M059J (cell line): ENCODE data around the gene TC2N. TPM values are rescaled to one million over a fixed set of nuclear protein-coding genes. Genes with fewer than 3 reads are reported as not detected.
A peak's percentile ranks its signal among the peaks of the same experiment; 100 is the strongest.
"Not testable (repeated sequence)": the region's sequence is repeated elsewhere in the genome, so short reads cannot be mapped to it uniquely, and the experiment has no call there.

Experiments used
- DNase-seq: peaks from one replicate; pipeline ENCODE4 v3.0.0-alpha.2; 2012; ENCODE audit warnings: low read depth
- total RNA-seq: library from RNA; depleted of rRNA; stranded (reverse); fragments of >200 nt; shearing (Covaris generic); gene quantifications from 2 replicates; pipeline ENCODE4 v1.2.3, GENCODE V29; 2014

TC2N gene
- total RNA-seq, 1 experiment from 2014 or later = not detected

DNA sequence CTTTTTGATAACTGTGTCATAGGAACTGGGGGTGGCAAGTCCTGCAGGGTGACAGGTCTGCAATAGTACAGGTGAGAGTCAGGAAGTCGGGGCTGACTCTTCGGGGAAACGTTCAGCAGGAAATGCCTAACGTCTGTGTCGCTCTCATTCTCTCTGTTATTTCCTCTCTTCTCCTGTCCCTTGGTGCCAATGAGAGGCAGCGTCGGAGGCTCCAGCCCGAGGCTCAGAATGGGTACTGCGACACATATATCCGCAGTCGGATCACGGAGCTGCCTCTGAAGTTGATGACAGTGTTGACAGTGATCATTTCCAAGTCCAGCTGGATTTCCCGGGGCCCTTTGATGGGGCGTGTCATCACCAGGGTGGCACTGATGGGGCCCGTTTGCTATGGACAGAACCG lies 2.7 kb upstream of the TC2N start:
- peak; percentile 7 for DNase-seq

DNA sequence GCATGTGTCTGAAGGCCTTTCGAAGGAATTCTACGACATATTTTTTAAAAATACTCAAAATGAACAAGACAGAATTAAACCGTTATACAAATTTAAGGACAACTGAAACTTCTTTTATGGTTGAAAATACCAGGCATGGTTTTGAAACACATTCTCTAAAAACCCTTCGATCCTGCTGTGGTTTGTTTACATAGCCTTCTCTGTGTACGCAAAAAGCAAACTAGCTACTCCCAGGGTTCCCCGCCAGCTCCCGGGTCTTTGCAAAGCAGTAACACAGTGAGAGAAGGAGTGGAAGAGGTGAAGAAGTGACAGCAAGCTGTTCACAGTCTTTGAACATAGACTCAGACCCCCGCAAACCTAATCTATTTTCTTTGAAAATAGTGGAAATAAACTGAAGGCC lies 2.2 kb upstream of the TC2N start:
- DNase-seq = no peak

GRCh38 chr14:91866511-91867295 lies 633 bp downstream of the TC2N start:
- DNase-seq = no peak

DNA sequence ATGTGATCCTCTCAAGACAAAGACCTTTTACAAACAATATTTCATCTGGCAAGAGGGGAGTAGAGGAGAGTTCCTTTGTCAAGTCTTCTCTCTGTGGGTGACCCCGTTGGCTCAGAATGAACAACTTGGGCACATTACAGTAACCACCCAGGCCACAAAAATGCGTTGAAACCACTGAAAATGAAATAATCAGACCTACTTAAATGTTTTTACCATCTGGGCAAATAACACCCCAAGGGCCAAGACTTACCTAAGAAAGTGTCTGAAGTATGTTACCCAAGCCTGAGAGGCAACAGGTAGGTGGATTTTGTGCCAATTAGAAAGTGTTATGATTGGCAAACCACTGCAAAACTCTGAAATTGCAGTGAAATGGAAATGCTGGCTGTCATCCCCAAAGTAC lies 1.3 kb downstream of the TC2N start:
- DNase-seq = peak; percentile 20

DNA sequence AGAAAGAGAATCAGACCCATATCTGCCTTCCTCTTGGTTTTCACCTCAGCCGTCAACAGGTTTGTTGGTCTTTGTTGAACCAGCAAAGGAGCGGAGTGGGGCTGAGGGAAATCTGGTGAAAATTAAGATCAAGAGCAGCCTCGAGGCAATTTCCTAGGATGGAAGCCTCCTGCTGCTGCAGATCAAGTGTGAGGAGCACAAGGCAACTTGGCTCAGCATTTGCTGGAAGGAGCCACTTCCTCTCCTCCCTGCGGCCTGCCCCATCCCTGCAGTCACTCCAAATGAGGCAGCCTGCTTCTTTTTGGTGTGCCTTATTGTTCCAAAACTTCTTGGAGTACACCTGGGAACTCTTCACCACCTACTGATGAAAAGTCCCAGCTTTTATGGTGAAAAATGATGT lies 4.9 kb downstream of the TC2N start:
- DNase-seq = no peak

DNA sequence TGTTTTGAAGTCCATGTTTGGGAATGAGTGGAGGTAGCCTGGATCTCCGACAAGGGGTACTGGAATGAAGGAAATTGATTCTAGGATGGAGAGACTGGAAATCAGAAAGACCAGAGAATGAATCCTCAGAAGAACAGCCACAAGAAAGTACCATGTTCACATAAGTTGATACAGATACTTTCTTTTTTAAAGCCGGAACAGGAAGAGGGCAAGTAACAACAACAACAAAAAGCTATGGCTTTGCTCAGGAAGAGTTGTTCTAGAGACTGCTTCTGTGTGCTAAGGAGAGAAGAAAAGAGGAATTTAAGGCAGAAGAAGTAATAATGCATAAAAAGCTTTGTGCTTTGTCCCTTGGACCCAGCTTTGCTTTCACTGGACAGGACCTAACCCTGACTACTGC lies 6.2 kb downstream of the TC2N start:
- no peak for DNase-seq

GRCh38 chr14:91860238-91860637 lies 7.1 kb downstream of the TC2N start:
- DNase-seq = no peak

GRCh38 chr14:91858536-91859275 lies 8.6 kb downstream of the TC2N start:
- peak; percentile 60 for DNase-seq

GRCh38 chr14:91857614-91858013 lies 9.7 kb downstream of the TC2N start:
- no peak for DNase-seq

- no peak for DNase-seq
Measured at GRCh38 chr14:91854327-91854934, 12.9 kb downstream of the TC2N start.

- DNase-seq = no peak
Measured at GRCh38 chr14:91851563-91851962, 15.8 kb downstream of the TC2N start.

- DNase-seq = no peak
Measured at GRCh38 chr14:91848504-91849001, 18.8 kb downstream of the TC2N start.

DNA sequence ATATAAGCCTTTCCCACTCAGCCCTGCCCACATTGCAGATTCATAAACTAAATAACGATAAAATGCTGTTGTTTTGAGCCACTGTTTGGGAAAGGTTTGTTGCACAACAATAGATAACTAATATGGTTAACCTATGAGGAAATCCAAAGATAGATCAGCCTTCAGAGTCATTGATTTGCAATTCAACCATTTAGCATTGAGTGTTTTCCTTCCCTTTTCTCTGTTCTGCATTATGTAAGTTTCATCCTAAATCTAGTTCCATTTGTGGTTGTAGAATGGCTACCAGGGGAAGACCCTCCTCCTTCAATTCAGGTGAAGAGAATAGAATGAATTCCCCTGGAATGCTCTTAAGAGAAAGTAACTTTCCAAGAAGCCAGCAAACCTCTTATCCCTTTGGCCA lies 19.6 kb downstream of the TC2N start:
- no peak for DNase-seq

DNA sequence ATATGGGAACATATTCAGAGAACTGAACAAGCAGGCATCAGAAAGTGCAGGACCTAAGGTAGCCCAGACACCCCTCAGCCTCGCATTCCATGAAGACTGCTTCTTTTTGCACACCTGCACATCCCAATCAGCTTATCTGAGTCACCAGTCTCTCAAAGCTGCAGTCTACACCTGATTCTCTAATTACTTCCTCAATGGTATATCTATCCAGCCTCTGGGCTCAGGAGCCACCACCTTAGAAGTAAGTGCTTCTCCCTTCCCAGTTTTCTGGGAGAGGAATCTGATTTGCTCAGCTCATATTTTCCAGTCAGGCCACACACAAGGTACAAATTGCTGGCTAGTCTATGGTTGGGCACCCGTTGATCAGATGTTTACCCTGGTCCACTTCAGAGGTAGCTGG lies 21.7 kb downstream of the TC2N start:
- DNase-seq = no peak

GRCh38 chr14:91845056-91845455 lies 22.3 kb downstream of the TC2N start:
- DNase-seq = not testable (repeated sequence)

DNA sequence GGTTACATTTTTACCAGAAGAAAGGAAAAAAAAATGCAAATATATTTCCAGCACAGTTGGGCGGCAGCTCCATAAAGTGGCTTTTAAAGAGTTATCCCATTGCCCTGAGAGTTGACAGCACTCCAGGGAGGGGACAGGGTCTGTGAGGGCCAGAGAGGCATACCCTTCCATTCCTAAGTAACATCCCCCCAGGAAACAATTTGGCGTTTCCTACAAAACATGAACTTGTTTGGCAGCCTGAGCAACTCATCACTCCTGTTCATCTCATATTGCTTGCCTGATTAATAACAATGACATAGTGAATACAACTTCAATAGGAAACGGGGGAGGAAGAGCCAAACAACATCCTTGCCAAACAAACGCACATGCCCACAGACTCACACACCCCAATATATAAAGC lies 23.3 kb downstream of the TC2N start:
- DNase-seq = no peak

DNA sequence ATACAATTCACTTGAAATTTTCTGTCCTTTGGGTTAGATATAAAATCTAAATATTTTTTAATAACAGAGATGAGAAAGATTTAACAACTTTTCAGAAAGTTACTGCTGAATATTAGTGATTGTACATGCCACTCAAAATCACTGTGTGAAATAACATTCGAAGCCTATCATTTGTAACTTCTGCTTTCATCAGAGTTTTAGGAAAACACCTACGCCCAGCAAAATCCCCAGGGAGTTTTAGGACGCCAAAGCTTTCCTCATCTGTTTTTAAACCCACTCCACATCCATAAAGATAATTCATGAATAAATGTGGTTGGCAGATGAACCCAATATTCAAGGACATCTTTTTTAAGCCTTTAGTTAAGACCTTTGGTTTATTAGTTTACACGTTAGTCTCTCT lies 23.9 kb downstream of the TC2N start:
- DNase-seq = no peak

- DNase-seq = no peak
Measured at GRCh38 chr14:91841065-91841464, 26.3 kb downstream of the TC2N start.

GRCh38 chr14:91839749-91840148 lies 27.6 kb downstream of the TC2N start:
- DNase-seq = no peak

DNA sequence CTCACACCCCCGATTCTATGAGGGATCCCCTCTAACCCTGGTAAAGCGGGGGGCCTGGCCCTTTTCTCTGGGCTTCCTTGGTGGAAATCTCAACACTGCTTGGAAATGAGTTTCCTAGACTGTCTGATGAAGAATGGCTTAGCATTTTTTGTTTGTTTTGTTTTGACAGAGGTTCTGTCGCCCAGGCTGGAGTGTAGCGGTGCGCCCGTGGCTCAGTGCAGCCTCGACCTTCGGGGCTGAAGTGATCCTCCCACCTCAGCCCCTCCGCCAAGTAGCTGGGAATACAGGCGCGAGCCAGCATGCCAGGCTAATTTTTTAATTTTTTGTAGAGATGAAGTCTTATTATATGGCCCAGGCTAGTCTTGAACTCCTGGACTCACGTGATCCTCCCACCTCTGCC lies 30.3 kb downstream of the TC2N start:
- no peak for DNase-seq

DNA sequence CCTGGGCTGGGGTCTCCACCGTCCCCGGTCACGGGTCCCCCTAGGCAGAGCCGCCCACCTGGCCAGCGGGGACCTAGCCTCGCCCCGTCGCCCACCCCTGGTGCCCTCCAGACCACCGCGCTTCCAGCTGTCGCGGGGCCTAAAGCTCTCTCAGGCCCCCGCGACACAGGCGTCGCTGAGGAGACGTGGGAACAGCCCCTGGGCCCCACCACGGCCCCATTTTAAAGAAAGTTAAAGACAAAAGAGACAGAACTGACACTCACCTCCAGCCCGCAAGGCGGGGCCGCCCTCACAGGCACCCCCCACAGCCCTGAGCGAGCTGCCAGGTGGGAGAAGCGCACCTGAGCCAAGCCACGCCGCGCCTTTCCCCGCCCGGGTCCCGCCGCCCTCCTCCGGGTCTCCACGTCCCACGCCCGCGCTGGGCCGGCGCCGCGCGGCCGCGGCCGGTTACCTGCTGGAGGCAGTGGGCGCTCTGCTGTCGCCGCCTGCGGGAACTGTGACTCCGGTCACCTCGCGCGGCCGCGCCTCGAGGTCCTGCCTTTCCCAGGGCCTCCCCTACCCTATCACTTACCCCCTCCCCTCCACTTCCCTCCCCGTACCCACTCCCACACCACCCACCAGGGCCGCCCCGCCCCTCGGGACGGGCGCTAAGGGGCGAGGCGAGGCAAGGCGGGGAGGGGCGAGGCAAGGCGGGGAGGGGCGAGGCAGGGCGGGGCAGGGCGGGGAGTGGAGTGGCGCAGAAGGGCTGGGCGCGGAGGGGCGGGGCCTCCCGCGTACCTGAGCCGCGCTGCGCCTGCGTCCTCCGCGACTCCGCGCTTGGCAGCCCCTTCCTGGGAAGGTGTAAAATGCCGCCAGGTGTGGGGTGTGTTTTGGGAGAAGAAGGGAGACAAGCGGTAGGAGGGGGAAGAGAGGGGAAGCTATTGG lies 31.2 kb downstream of the TC2N start:
- no peak for DNase-seq
